Trophoblast cell (in vitro differentiated cells and primary cell): ENCODE data around the gene MYT1.

ENCODE experiments used
- DNase-seq, 2 donors: peaks; one replicate each; pipeline ENCODE4 v3.0.0-alpha.2; 2016
- H2AFZ ChIP-seq: 2 replicates; pipeline ENCODE4 v1.6.1; 2013; ENCODE audit warnings: low read length, moderate library complexity, mild to moderate bottlenecking; ENCODE audit not compliant: insufficient read depth, poor library complexity
- H2AK5ac ChIP-seq: 2 replicates; pipeline ENCODE4 v1.6.1; 2013; ENCODE audit warnings: mild to moderate bottlenecking, low read length
- H2BK120ac ChIP-seq: 2 replicates; pipeline ENCODE4 v1.6.1; 2013; ENCODE audit warnings: low read length, mild to moderate bottlenecking, moderate library complexity; ENCODE audit not compliant: insufficient read depth, poor library complexity
- H2BK12ac ChIP-seq: 2 replicates; pipeline ENCODE4 v1.6.1; 2013; ENCODE audit warnings: mild to moderate bottlenecking, low read length, moderate library complexity
- H2BK5ac ChIP-seq: 2 replicates; pipeline ENCODE4 v1.6.1; 2013; ENCODE audit warnings: low read length, low read depth, moderate library complexity, mild to moderate bottlenecking; ENCODE audit not compliant: poor library complexity
- H3K14ac ChIP-seq: 2 replicates; pipeline ENCODE4 v1.6.1; 2013; ENCODE audit warnings: mild to moderate bottlenecking, low read length
- H3K18ac ChIP-seq: 2 replicates; pipeline ENCODE4 v1.6.1; 2013; ENCODE audit warnings: mild to moderate bottlenecking, low read length
- H3K23ac ChIP-seq: 2 replicates; pipeline ENCODE4 v1.6.1; 2013; ENCODE audit warnings: low read length
- H3K27ac ChIP-seq: 2 replicates; pipeline ENCODE4 v1.5.1; 2013; ENCODE audit warnings: low read depth, mild to moderate bottlenecking, inconsistent platforms, low read length, moderate library complexity
- H3K27me3 ChIP-seq: 2 replicates; pipeline ENCODE4 v1.6.1; 2013; ENCODE audit warnings: inconsistent platforms, mild to moderate bottlenecking, low read length, moderate library complexity; ENCODE audit not compliant: insufficient read depth
- H3K36me3 ChIP-seq, 2 experiments: 1 replicate in 1 of 2; 2 replicates in 1 of 2; pipeline ENCODE4 v1.6.1; 2013; ENCODE audit warnings: low read length in 2 of 2, mild to moderate bottlenecking in 2 of 2, moderate library complexity in 1 of 2; ENCODE audit not compliant: insufficient read depth in 2 of 2, control insufficient read depth in 1 of 2
- H3K4ac ChIP-seq: 2 replicates; pipeline ENCODE4 v1.6.1; 2013; ENCODE audit warnings: low read depth, mild to moderate bottlenecking, low read length, moderate library complexity
- H3K4me1 ChIP-seq, 2 experiments: 1 replicate in 1 of 2; 2 replicates in 1 of 2; pipeline ENCODE4 v1.6.1; 2013; ENCODE audit warnings: low read length in 2 of 2, mild to moderate bottlenecking in 2 of 2, moderate library complexity in 1 of 2; ENCODE audit not compliant: insufficient read depth in 2 of 2, control insufficient read depth in 1 of 2
- H3K4me2 ChIP-seq: 2 replicates; pipeline ENCODE4 v1.6.1; 2013; ENCODE audit warnings: inconsistent platforms, mild to moderate bottlenecking, low read length, moderate library complexity
- H3K4me3 ChIP-seq: 2 replicates; pipeline ENCODE4 v1.5.1; 2013; ENCODE audit warnings: mild to moderate bottlenecking, low read depth, low read length, inconsistent platforms
- H3K79me1 ChIP-seq: one replicate; pipeline ENCODE4 v1.6.1; 2013; ENCODE audit warnings: low read length
- H3K79me2 ChIP-seq: 2 replicates; pipeline ENCODE4 v1.6.1; 2013; ENCODE audit warnings: low read length, mild to moderate bottlenecking; ENCODE audit not compliant: control insufficient read depth, insufficient read depth, poor library complexity
- H3K9ac ChIP-seq: 2 replicates; pipeline ENCODE4 v1.6.1; 2013; ENCODE audit warnings: mild to moderate bottlenecking, low read length
- H3K9me3 ChIP-seq: 2 replicates; pipeline ENCODE4 v1.6.1; 2013; ENCODE audit warnings: low read depth, mild to moderate bottlenecking, control low read depth, inconsistent platforms, low read length; ENCODE audit not compliant: insufficient read depth
- H4K12ac ChIP-seq: 2 replicates; pipeline ENCODE4 v1.6.1; 2013; ENCODE audit warnings: low read depth, mild to moderate bottlenecking, low read length, moderate library complexity
- H4K8ac ChIP-seq: 2 replicates; pipeline ENCODE4 v1.6.1; 2013; ENCODE audit warnings: low read depth, mild to moderate bottlenecking, low read length, moderate library complexity
- H4K91ac ChIP-seq: one replicate; pipeline ENCODE4 v1.6.1; 2013; ENCODE audit warnings: low read depth, mild to moderate bottlenecking, low read length, moderate library complexity
- WGBS: extraction: QIAGEN DNeasy Blood & Tissue Kit; methylation state at CpG from one replicate; pipeline ENCODE4 v1.1.7; 2013; ENCODE audit warnings: missing lambda C conversion rate; ENCODE audit not compliant: insufficient read length, insufficient coverage; ENCODE audit errors: extremely low coverage; 5-methylcytosine and 5-hydroxymethylcytosine counted together

MYT1 gene

GRCh38 chr20:64223526-64224067 is 59.3 kb downstream of the MYT1 start:
- Histone ChIP-seq H2BK120ac (no peak overlapping the region), H2AFZ (no peak overlapping the region), H2BK12ac (no peak overlapping the region), H3K23ac (no peak overlapping the region), H3K27me3 (no peaks in the 10 kb centered on the region), H4K12ac (no peak overlapping the region), H3K79me1 (no peaks in the 10 kb centered on the region), H3K4me1 (peaks cover 0 to 4% of the 10 kb centered on the region in 2 experiments), H4K8ac (no peak overlapping the region), H3K9me3 (peaks cover 5% of the 10 kb centered on the region), H3K18ac (no peak overlapping the region), H3K4ac (no peak overlapping the region), H3K4me3 (no peak overlapping the region), H3K9ac (no peak overlapping the region), H3K36me3 (no peaks in the 10 kb centered on the region), H2AK5ac (no peak overlapping the region), H4K91ac (no peak overlapping the region), H3K79me2 (no peaks in the 10 kb centered on the region), H3K14ac (no peak overlapping the region), H2BK5ac (no peak overlapping the region), H3K4me2 (no peak overlapping the region), H3K27ac (no peak overlapping the region)
- no peak for DNase-seq
- no CpG with 5 or more reads among the region's 13 CpGs for WGBS

- no peaks in the 10 kb centered on the region for H3K27me3 ChIP-seq
- H3K79me2 ChIP-seq, result no peaks in the 10 kb centered on the region
- H2AFZ ChIP-seq, result no peak overlapping the region
- H3K27ac ChIP-seq, result no peak overlapping the region
- H4K8ac ChIP-seq, result no peak overlapping the region
- H3K18ac ChIP-seq, result no peak overlapping the region
- no peaks in the 10 kb centered on the region for H3K79me1 ChIP-seq
- no peak overlapping the region for H3K4me3 ChIP-seq
- no peak overlapping the region for H2BK12ac ChIP-seq
- H2BK5ac ChIP-seq, result no peak overlapping the region
- H3K9me3 ChIP-seq, result peaks cover 5% of the 10 kb centered on the region
- WGBS, result no CpG with 5 or more reads among the region's 10 CpGs
- H4K91ac ChIP-seq, result no peak overlapping the region
- no peak for DNase-seq
- no peaks in the 10 kb centered on the region for H3K36me3 ChIP-seq
- H3K4ac ChIP-seq, result no peak overlapping the region
- no peak overlapping the region for H3K23ac ChIP-seq
- no peak overlapping the region for H4K12ac ChIP-seq
- H3K4me1 ChIP-seq, result peaks cover 0 to 4% of the 10 kb centered on the region in 2 experiments
- no peak overlapping the region for H2AK5ac ChIP-seq
- H3K4me2 ChIP-seq, result no peak overlapping the region
- H2BK120ac ChIP-seq, result no peak overlapping the region
- H3K14ac ChIP-seq, result no peak overlapping the region
- no peak overlapping the region for H3K9ac ChIP-seq
Measured at GRCh38 chr20:64224351-64225170, 60.3 kb downstream of the MYT1 start.

- H3K14ac ChIP-seq, result no peak overlapping the region
- H2BK12ac ChIP-seq, result no peak overlapping the region
- no peaks in the 10 kb centered on the region for H3K79me2 ChIP-seq
- DNase-seq, result no peak
- peaks cover 0 to 4% of the 10 kb centered on the region in 2 experiments for H3K4me1 ChIP-seq
- H3K36me3 ChIP-seq, result no peaks in the 10 kb centered on the region
- H3K9me3 ChIP-seq, result peaks cover 5% of the 10 kb centered on the region
- no peak overlapping the region for H3K4ac ChIP-seq
- H4K12ac ChIP-seq, result no peak overlapping the region
- H2BK5ac ChIP-seq, result no peak overlapping the region
- no peak overlapping the region for H2BK120ac ChIP-seq
- no peak overlapping the region for H4K8ac ChIP-seq
- no peak overlapping the region for H2AK5ac ChIP-seq
- no peak overlapping the region for H3K9ac ChIP-seq
- H3K4me3 ChIP-seq, result peak overlapping the region; percentile 36
- H4K91ac ChIP-seq, result no peak overlapping the region
- no peak overlapping the region for H2AFZ ChIP-seq
- WGBS, result no CpG with 5 or more reads among the region's 14 CpGs
- H3K27me3 ChIP-seq, result no peaks in the 10 kb centered on the region
- H3K4me2 ChIP-seq, result no peak overlapping the region
- H3K79me1 ChIP-seq, result no peaks in the 10 kb centered on the region
- H3K18ac ChIP-seq, result no peak overlapping the region
- no peak overlapping the region for H3K27ac ChIP-seq
- no peak overlapping the region for H3K23ac ChIP-seq
Measured at GRCh38 chr20:64225171-64225595, 60.9 kb downstream of the MYT1 start.

- H2BK120ac ChIP-seq, result no peak overlapping the region
- no peak for DNase-seq
- H4K91ac ChIP-seq, result no peak overlapping the region
- H3K9me3 ChIP-seq, result peaks cover 5% of the 10 kb centered on the region
- no peak overlapping the region for H3K27ac ChIP-seq
- peaks cover 0 to 4% of the 10 kb centered on the region in 2 experiments for H3K4me1 ChIP-seq
- H3K14ac ChIP-seq, result no peak overlapping the region
- no peak overlapping the region for H3K4me2 ChIP-seq
- H3K79me2 ChIP-seq, result no peaks in the 10 kb centered on the region
- no peak overlapping the region for H3K23ac ChIP-seq
- no peak overlapping the region for H3K4me3 ChIP-seq
- no peaks in the 10 kb centered on the region for H3K27me3 ChIP-seq
- H2AFZ ChIP-seq, result no peak overlapping the region
- H3K79me1 ChIP-seq, result no peaks in the 10 kb centered on the region
- no peak overlapping the region for H3K9ac ChIP-seq
- H4K8ac ChIP-seq, result no peak overlapping the region
- no peak overlapping the region for H2BK12ac ChIP-seq
- no peak overlapping the region for H3K4ac ChIP-seq
- WGBS, result no CpG with 5 or more reads among the region's 14 CpGs
- H3K36me3 ChIP-seq, result no peaks in the 10 kb centered on the region
- H3K18ac ChIP-seq, result no peak overlapping the region
- no peak overlapping the region for H4K12ac ChIP-seq
- H2AK5ac ChIP-seq, result no peak overlapping the region
- H2BK5ac ChIP-seq, result no peak overlapping the region
Measured at GRCh38 chr20:64225828-64226598, 61.8 kb downstream of the MYT1 start.
